Measurements from ENCODE around the gene CARD9.
"Not testable (repeated sequence)": the region's sequence is repeated elsewhere in the genome, so short reads cannot be mapped to it uniquely, and the experiment has no call there.

The CARD9 gene

DNA sequence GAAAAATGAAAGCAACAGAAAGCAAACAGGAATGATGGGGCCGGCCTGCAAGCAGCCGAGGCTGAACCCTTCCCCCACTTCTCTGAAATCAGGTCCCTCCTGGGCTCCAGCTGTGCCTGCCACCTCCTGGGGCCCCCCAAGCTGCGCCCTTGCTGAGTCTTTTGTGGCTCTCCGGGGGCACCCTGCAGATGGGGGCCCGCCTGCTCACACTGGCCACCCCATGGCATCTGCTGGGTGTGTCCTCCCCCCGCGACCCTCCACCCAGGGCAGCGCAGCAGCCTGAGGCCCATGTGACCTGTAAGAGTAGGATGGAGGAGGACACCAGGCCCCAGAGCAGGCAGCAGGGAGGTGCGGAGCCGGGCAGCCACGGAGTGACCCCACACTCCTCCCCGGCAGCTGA lies 40.4 kb downstream of the CARD9 start:
- DNase-seq: no peak

DNA sequence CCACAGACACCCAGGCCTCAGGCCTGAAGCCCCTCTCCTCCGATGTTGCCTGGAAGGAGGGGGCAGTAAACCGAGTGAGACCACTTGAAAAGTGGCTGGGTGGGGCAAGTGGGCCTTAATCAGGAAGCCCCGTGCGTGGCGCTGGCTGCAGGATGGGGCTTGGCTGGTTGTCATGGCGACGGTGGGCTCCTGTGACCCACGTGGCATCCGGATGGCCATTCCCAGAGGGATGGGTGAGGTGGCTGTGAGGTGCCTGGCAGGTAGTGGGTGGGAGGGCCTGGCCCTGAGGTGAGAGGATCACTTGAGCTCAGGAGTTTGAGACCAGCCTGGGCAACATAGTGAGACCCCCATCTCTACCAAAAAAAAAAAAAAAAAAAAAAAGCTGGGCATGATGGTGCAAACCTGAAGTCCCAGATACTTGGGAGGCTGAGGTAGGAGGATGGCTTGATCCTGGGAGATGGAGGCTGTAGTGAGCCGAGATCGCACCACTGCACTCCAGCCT lies 40.9 kb downstream of the CARD9 start:
- no peak for DNase-seq

DNA sequence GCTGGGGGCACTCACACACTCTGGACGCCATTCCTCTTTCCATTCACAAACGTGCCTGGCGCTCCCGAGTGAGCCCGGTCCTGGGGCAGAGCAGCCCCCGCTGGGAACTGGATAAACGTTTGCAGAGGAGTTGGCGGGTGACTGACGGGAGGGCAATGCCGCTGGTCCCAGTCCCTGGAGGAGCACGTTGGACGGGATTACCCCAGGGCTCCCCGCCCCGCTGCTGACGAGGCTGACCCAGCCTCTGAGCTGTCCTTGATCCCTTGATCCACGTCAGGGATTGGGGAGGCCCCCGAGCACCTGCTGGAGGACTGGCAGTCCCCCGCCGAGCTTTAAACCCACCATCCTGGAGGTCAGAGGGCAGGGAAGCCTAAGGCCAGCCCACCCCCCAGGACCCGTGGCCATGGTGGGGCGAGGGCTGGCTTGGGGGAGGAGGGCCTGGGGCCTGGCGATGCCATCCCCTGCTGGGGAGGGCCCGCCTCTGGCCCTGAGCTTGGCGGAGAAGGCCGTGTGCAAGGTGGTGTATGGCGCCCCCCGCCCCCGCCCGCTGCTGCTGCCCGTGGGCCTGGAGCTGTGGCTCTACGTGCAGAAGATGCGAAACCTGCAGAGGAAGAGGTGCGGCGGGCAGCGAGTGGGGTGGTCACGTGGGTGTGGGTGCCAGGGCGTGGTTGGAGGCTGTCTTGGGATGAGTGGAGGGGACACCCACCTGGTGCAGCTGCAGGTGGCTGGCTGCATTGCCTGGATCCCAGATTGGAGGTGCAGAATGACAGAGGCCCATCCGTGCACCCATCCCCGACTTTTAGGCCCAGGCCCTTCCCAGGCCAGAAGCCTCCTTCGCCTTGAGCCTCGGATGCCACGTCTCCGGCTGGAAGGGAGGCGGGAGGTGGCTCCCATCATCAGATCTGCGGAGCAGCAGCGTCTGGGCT lies 41.6 kb downstream of the CARD9 start:
- no peak for DNase-seq

DNA sequence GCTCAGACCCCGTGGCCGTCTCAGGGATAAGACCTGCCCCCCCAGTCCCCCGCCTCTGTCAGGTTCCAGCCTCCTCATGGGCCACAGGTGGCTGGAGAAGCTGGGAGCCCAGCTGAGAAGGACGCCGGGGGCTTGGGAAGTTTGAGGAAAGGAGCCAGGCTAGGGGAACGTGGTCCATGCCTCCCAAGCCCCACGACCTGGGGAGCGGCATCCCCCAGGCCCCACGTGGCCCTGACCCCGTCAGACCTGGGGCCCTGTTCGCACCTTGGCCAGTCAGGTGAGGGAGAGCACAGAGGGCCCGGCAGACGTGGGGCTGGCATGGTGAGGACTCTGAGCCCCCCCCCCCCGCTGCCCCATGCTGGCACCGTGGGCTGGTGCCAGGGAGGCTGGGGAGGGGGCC lies 42.4 kb downstream of the CARD9 start:
- DNase-seq: no peak

DNA sequence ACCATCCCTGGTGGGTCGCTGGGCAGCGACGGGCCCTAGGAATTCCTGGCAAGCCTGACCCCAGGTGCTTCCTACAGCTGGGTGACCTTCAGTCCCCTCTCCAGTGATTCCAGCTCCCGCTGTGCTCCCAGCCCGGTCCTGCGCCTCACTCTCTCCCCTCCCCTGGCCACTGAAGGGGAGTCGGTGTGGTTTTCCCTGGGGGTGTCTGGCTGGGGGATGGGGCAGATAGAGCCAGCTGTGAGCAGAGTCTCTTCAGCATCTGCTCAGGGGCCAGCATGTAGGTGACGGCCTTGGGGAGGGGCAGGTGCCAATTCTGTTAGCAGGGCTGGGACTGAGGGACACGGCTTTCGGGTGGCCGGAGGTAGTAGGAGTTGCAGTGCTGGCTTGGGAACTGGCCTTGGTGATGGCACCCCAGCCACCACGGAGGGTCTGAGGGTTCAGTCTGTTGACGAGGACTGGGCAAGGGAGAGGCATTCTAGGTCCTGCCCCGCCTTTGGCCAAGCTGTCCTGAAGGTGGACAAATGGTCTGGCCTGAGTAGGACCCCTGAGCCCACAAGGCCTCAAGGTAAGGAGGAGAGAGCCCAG lies 43.0 kb downstream of the CARD9 start:
- DNase-seq: no peak

DNA sequence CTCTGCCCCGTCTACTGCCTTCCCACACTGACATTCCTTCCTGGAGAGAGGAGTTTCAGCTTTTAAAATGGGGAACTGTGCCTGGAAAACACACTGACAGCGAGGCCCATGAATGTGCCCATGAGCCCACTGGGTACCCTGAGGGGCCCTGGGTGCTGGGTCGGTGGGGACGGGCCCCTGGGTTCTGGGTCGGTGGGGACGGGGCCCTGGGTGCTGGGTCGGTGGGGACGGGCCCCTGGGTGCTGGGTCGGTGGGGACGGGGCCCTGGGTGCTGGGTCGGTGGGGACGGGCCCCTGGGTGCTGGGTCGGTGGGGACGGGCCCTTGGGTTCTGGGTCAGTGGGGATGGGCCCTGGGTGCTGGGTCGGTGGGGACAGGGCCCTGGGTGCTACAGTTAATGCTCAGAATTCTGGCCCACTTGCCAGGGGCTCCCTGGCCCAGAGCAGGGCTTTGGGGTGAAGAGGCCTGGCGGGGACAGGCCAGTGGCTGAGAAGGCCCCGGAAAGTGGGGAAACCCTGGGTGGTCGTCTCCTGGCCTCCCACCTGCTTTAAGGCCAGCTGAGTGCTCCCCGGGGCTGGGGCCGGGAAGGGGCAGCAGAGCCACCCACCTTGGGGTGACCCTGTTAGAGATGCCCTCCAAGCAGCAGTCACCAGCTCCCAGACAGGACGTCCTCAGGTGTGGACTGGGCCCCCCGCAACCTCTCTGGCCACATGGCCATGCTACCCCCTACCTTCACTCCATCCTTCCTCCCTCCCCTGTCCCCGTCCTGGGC lies 43.6 kb downstream of the CARD9 start:
- DNase-seq: no peak

DNA sequence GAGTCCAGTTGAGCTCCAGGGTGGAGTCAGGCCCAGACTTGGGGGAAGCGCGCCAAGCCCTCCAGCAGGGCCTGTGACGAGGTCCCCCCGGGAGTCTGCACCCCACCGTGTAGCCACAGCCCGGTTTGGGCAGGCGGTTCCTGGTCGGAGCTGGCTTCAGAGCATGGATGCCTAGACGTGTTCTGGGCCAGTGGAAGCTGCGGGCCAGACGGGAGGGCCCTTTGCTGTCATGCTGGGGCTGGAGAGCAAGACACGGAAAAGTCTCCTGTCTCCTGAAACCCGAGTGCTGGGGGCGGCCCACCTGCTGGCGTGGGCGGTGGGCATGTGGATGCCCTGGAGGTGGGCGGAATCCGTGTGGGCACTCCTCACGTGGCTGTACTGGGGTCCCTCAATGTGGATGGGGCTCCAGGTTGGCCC lies 44.2 kb downstream of the CARD9 start:
- DNase-seq: no peak

DNA sequence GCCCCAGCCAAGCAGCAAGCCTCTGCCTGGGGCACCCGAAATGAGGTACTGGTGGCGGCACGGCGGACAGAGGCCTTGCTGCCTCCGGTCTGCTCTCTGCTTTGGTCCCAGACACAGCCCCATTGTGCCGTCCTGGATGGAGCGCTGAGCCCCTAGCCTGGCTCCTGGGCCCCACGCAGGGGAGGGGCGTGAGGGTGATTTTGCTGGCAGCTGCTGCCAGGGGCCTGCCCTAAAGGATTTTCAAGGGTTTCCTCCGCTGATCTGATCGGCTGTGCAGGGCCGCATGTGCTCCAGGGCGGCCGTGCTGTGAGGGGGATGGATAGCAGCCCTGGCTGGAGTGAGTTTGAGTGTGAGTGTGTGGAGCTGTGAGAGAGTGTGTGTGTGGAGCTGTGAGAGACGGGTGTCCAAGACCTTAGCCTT lies 44.8 kb downstream of the CARD9 start:
- DNase-seq: peak; percentile 82

DNA sequence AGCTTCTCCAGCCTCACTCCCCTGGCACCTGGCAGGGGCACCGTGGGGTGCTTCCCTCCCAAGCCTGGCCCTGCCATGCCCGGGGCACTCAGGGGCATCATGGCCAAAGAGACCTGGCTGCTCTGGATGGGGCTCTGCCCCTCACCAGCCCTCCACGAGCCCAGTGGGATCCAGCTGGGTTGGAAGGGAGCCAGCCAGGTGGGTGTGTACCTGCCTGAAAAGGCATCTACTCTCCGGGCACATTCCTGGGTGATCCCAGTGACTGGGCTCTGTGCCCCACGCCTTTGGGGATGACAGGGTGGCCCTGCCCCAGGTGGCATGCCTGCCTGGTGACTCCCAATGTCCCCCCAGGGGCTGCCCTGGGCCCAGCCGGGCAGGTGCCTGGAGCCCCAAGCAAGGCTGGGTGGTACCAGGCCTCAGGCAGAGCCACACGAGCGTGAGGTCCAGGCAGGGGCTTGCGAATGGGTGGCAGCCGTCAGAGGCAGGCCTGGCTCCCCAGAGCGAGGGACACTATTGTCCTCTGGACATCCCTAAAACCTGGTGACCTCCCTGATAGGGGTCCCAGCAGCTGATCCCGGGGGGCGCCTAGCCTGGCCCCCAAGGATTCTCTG lies 45.4 kb downstream of the CARD9 start:
- DNase-seq: no peak

DNA sequence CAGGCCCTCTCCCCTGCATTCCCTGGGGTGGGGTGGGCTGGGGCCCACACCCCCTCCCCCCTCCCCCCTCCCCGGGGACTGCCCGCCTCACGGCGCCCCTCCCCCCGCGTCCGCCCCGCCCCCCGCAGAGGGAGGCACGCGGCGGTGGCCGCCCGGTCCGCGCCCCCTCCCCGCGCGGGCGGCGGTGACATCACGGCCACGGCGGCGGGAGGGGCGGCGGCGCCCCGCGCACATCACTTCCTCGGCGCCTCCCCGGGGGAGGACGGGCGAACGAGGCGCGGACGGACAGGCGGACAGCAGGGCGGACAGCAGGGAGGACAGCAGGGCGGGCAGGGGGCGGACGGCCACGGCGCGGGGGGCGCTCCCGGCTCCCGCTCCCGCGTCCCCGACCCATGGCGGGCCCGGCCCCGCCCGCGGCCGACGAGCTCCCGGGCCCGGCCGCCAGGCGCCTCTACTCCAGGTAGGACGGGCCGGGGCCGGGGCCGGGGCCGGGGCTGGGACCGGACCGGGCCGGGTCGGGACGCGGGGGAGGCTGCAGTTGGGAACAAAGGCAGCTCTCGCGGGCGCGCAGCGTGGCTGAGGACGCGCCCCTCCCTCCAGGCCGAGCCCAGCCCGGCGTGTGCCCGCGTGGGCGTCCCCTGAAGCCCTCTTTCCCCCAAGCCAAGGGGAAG lies 46.0 kb downstream of the CARD9 start, which contains the start of gene GPSM1:
TSS of gene GPSM1 (plus strand) at position 236 of the 671 bp plus-strand sequence. CDS start at position 393, 157 bp downstream.
- DNase-seq: peak; percentile 81

DNA sequence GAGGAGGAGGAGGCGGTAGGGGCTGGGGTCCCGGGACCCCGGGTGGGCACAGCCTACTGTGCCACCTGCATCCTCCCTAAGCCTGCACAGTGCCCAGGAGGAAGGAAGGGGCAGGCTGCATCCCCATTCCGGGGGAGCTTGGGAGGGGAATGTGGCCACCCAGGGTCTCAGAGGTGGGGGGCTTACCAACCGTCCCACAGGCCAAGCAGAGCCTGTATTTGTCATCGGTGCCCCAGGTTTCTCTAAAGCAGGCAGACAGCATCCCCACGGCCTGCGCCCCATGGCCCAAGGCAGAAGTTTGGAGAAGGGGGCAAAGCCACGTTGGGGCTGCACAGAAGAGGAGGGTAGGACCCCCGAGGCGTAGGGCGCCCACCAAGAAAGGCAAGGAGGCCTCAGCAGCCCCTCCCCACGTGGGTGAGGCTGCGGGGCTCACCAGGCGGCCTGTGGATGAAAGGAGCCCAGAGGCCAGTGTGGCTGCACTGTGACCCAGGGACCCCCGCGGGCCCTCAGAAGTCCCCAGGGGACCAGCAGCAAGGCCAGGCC lies 46.6 kb downstream of the CARD9 start:
- DNase-seq: no peak

DNA sequence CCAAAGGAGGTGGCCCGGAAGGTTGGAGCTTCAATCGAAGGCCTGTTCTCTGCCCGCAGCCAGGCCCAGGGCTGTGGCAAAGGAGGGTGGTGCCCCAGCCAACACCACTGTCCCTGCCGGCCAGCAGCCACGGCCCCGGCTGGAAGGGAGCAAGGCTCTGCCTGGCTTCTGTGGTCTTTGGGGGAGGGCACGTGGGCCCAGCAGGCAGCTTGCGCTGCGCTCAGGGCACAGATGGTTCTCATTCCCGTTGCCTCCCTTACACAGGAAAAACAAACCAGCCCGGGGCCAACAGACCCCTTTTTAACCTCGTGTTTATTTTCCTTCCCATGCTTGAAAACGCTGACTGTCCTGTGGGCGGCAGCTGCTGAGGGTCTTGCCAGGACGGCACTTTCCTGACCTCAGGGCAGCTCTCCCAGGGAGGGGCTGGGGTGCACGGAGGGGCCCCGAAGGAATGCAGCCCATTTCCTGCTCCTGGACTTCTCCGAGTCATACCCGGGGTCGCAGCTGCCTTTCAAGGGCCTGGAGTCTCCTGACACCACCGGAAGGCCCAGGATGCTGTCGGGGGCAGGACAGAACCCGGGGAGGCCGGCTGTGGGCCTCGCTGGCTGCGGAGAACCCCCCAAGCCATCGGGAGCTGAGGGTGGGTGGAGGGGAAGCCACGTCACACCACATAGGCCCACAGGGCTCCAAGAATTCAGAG lies 47.3 kb downstream of the CARD9 start:
- peak; percentile 81 for DNase-seq

DNA sequence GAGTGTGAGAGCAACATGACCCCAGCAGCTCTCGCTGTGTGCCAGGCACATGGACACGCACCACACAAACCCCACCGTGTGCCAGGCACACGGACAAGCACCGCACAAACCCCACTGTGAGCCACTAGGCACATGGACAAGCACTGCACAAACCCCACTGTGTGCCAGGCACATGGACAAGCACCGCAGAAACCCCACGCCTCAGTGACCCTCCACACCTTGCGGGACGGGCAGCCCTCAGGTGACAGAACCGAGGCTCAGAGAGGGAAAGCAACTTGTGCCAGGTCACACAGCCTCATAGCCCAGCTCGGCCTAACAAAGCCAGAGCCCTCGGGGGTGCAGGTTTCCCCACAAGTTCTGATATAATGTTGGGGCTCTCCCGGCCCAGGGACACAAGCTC lies 48.1 kb downstream of the CARD9 start:
- no peak for DNase-seq

DNA sequence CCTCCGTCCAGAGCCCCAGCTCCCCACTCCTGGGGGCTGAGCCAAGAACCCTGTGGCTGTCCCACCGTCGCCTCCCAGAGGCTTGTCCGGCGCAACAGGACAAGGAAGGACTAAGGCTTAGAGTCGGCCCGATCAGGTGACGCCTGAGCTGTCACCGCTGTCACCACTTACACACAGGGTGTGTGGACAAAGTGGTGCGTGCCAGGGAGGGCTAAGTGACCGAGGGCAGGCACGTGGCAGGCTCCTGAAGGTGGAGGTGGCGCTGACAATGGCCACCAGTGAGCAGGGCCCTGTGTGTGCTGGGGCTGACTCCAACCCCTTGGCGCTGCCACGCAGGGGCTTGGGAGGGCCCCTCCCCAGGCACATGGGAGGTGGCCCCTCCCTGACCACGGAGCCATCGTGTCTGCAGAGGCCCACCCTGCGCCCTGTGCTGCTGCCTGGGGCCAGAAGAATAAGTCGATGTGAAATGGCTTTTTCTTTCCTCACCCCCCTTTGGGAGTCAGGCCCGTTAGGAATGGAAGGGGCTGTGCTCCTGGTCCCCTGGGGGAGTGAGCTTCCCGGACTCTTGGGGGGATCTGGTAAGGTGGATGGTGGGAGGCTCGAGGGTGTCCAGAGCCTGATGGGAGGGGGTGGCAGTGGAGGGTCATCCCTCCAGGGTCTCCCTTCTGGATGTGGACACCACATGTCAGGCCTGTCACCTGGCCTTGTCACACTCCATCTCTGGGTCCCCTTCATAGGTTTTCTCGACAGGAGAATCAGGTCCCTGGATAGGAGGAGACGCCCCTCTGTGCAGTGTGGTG lies 48.8 kb downstream of the CARD9 start:
- DNase-seq: no peak

DNA sequence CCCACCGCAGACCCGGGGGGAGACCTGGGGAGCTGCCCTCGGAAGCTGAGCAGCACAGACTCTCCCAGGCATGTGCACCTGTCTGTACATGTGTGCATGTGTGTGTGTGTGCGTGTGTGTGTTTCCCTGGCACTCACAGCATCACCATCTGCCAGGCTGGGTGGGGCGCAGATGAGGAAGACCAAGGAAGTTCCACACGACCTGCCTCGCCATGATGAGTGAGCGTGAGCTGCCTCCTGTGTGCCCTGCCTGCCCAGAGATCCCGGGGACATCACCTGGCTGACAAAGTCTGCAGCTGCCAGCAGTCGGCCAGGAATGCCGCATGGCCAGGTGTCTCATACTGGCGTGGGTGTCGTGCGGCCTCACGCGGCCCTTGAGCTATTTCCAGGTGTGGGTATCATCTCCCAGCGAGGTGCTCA lies 50.1 kb downstream of the CARD9 start:
- DNase-seq: no peak

DNA sequence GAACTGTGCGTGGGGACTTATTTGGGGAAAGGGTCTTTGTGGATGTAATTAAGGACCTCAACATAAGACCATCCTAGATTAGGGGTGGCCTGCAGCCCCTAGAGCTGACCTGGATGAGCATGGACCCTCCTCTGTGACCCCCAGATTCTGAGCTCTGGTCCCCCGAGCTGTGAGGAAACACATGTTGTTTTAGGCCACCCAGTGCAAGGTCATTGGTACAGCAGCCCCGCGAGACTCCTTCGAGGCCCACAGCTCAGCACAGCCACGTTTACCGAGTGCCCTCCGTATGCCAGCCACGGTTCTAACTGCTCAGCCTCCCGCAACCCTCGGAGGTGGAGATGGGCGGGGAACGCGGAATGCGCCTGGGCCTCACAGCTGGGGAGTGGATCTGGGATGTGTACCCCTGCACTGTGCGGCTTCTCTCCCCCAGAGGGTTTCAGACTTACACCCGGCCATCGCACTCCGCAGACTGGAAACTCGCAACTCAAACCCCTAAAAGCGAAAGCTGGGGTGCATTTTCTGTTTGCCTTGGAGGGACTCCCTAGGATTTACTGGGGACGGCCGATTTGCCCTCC lies 50.6 kb downstream of the CARD9 start:
- DNase-seq: no peak

DNA sequence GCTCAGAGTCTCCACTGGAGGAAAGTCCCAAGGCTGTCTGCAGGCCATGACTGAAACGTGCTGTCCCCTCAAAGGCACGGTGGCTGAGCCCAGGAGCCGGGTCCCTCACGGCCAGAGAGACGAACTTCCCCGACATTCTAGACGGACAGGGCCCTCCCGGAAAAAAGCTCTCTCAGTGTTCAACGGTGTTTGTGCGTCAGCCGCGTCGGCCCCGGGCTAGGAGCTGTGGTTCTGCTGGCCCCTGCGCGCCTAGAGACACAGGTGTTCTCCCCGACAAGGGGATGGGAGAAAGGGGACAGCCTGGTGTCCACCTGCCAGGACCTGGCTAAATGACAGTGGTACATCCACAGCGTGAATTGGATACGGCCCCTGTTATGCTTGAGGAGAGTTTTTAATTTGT lies 51.9 kb downstream of the CARD9 start:
- DNase-seq: no peak

DNA sequence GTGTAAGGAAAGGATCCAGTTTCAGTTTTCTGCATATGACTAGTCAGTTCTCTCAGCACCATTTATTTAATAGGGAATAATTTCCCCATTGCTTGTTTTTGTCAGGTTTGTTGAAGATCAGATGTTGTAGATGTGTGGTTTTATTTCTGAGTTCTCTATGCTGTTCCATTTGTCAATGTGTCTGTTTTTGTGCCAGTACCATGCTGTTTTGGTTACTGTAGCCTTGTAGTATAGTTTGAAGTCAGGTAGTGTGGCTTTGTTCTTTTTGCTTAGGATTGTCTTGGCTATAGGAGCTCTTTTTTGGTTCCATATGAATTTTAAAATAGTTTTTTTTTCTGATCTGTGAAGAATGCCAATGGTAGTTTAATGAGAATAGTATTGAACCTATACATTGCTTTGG lies 52.5 kb downstream of the CARD9 start:
- not testable (repeated sequence) for DNase-seq

DNA sequence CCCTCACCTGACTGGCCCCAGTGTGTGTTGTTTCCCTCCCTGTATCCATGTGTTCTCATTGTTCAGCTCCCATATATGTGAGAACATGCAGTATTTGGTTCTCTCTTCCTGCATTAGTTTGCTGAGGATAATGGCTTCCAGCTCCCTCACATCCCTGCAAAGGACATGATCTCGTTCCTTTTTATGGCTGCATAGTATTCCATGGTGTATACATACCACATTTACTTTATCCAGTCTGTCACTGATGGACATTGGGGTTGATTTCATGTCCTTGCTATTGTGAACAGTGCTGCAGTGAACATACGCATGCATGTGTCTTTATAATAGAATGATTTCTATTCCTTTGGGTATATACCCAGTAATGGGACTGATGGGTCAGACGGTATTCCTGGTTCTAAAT lies 53.5 kb downstream of the CARD9 start:
- DNase-seq: not testable (repeated sequence)

DNA sequence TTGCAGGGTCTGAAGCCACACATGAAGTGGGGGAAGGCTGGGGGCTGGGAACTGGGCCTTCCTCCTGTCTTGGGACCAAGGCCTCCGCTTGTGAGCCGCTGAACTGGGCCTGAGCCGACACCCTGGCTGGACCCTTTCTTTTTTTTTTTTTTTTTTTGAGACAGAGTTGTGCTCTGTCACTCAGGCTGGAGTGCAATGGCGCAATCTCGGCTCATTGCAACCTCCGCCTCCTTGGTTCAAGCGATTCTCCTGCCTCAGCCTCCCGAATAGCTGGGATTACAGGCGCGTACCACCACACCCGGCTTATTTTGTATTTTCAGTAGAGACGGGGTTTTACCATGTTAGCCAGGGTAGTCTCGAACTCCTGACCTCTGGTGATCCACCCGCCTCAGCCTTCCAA lies 54.2 kb downstream of the CARD9 start:
- not testable (repeated sequence) for DNase-seq
